Loucy (cell line): ENCODE results near the gene LFNG.
"Not testable (repeated sequence)": the region's sequence is repeated elsewhere in the genome, so short reads cannot be mapped to it uniquely, and the experiment has no call there.

Experiments
- EZH2phosphoT487 ChIP-seq: fragments of 200-600 bp; IDR thresholded peaks from 2 replicates; pipeline ENCODE4 v1.6.1; 2018; ENCODE audit warnings: antibody characterized with exemption, mild to moderate bottlenecking, moderate library complexity, borderline replicate concordance
- TF ChIP-seq, protein P1 (sequence below): fragments of 200-600 bp; sonication (generic); conservative IDR thresholded peaks from 2 replicates; pipeline ENCODE4 v1.5.1; 2014; ENCODE audit warnings: mild to moderate bottlenecking, antibody characterized with exemption, low read length

DNA sequence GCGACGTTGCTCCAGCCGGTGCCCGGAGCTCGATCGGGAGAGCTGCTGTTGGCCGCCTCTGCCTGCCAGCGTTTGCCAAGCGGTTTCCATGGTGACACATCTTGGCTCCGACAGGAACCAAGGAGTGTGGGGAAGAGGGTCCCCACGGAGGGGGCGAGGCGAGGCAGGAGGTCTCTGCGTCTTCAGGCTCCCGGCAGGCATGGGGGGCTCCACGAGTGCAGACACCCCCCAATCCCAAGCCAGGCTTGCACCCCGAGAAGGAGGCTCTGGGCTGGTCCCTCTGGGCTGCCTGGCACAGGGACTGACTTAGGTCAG lies 12.2 kb downstream of the LFNG start:
- TF ChIP-seq, protein P1, sequence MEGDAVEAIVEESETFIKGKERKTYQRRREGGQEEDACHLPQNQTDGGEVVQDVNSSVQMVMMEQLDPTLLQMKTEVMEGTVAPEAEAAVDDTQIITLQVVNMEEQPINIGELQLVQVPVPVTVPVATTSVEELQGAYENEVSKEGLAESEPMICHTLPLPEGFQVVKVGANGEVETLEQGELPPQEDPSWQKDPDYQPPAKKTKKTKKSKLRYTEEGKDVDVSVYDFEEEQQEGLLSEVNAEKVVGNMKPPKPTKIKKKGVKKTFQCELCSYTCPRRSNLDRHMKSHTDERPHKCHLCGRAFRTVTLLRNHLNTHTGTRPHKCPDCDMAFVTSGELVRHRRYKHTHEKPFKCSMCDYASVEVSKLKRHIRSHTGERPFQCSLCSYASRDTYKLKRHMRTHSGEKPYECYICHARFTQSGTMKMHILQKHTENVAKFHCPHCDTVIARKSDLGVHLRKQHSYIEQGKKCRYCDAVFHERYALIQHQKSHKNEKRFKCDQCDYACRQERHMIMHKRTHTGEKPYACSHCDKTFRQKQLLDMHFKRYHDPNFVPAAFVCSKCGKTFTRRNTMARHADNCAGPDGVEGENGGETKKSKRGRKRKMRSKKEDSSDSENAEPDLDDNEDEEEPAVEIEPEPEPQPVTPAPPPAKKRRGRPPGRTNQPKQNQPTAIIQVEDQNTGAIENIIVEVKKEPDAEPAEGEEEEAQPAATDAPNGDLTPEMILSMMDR, result not testable (repeated sequence)
- not testable (repeated sequence) for TF ChIP-seq EZH2phosphoT487
